Stimulated activated CD8-positive, alpha-beta memory T cell treated with anti-CD3 and anti-CD28 coated beads, Interleukin-12 subunit alpha, Interleukin-12 subunit beta, amount 100 ng/mL, for 24 hours (primary cell): ENCODE results near the gene LYPD6B.

ENCODE experiments used
- DNase-seq: peaks from one replicate; pipeline ENCODE4 v3.0.0-alpha.2; 2020; ENCODE audit errors: extremely low read depth

The LYPD6B gene

GRCh38 chr2:149112068-149112467 lies 73.6 kb downstream of the LYPD6B start:
- DNase-seq: no peak

- no peak for DNase-seq
These were observed 74.2 kb downstream of the LYPD6B start for GRCh38 chr2:149112713-149113112.

- no peak for DNase-seq
These were observed 77.3 kb downstream of the LYPD6B start for GRCh38 chr2:149115781-149116180.

GRCh38 chr2:149119368-149119767 lies 80.9 kb downstream of the LYPD6B start:
- no peak for DNase-seq

GRCh38 chr2:149122516-149122915 lies 84.0 kb downstream of the LYPD6B start:
- DNase-seq: no peak

- DNase-seq: no peak
These were observed 86.7 kb downstream of the LYPD6B start for GRCh38 chr2:149125031-149125725.

GRCh38 chr2:149129433-149129832 lies 90.9 kb downstream of the LYPD6B start:
- no peak for DNase-seq

GRCh38 chr2:149132339-149132738 lies 93.8 kb downstream of the LYPD6B start:
- no peak for DNase-seq

- no peak for DNase-seq
These were observed 94.4 kb downstream of the LYPD6B start for GRCh38 chr2:149132901-149133300.

GRCh38 chr2:149134335-149134923 lies 95.9 kb downstream of the LYPD6B start:
- DNase-seq: no peak

- no peak for DNase-seq
These were observed 97.6 kb downstream of the LYPD6B start for GRCh38 chr2:149136111-149136510.

- DNase-seq: no peak
These were observed 102.5 kb downstream of the LYPD6B start for GRCh38 chr2:149141046-149141445.

- no peak for DNase-seq
These were observed 105.2 kb downstream of the LYPD6B start for GRCh38 chr2:149143734-149144133.

- DNase-seq: no peak
These were observed 107.1 kb downstream of the LYPD6B start for GRCh38 chr2:149145314-149146295.

- no peak for DNase-seq
These were observed 108.4 kb downstream of the LYPD6B start for GRCh38 chr2:149146876-149147275.

- no peak for DNase-seq
These were observed 109.9 kb downstream of the LYPD6B start for GRCh38 chr2:149148194-149149006.

- DNase-seq: no peak
These were observed 110.5 kb downstream of the LYPD6B start for GRCh38 chr2:149149007-149149297.

GRCh38 chr2:149152469-149152953 lies 114.0 kb downstream of the LYPD6B start:
- DNase-seq: no peak

GRCh38 chr2:149155196-149155969 lies 116.9 kb downstream of the LYPD6B start:
- DNase-seq: no peak

- no peak for DNase-seq
These were observed 117.5 kb downstream of the LYPD6B start for GRCh38 chr2:149155988-149156387.
